Measurements from ENCODE around the gene EXD3.

- TF ChIP-seq CTCF (IDR thresholded peaks at IDR 0.05; ENCODE audit: low read length) (no peak), EZH2 (optimal IDR thresholded peaks at IDR 0.05; ENCODE audit: low read depth, low read length) (no peak), EZH2phosphoT487 (IDR thresholded peaks at IDR 0.05; ENCODE audit: low read length) (no peak)
Measured at GRCh38 chr9:137315581-137316011, 107.4 kb downstream of the EXD3 start.
